ENCODE data around the gene ACOT8.
A peak's percentile ranks its signal among the peaks of the same experiment; 100 is the strongest.

DNA sequence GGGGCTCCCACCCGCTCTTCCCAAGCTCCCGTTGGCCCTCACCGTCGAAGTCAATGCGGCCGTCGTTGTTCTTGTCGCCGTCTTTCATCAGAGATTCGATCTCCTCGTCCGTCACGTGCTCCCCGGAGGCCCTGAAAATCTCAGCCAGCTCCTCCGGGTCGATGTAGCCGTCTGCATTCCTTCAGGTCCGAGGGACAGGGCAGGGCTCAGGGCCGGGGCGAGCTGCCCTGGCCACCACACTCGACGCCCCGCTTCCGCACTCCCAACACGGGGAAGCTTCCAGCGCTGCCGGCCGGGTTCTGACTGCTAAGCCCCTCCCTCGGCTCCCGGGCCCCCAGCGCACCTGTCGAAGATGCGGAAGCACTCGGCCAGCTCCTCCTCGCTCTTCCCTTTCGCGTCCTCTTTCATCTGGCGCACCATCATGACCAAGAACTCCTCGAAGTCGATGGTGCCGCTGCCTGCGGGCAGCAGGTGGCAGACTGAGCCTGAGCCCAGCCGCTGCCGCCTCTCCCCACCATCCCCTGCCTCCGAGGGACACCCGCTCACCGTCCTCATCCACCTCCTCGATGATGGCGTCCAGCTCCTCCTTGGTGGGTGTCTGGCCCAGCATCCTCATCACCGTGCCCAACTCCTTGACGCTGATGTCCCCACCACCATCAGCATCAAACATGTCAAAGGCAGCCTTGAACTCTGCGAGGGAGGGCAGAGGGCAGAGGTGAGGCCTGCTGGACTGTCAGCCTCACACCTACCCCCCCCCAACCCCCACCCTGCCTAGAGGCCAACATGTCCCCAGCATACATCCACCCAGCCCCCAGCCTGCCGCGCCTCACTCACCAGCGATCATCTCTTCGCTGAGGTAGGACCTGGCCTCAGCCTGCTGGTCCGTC, 33.0 kb downstream of the ACOT8 start:
- TF ChIP-seq, protein P1, sequence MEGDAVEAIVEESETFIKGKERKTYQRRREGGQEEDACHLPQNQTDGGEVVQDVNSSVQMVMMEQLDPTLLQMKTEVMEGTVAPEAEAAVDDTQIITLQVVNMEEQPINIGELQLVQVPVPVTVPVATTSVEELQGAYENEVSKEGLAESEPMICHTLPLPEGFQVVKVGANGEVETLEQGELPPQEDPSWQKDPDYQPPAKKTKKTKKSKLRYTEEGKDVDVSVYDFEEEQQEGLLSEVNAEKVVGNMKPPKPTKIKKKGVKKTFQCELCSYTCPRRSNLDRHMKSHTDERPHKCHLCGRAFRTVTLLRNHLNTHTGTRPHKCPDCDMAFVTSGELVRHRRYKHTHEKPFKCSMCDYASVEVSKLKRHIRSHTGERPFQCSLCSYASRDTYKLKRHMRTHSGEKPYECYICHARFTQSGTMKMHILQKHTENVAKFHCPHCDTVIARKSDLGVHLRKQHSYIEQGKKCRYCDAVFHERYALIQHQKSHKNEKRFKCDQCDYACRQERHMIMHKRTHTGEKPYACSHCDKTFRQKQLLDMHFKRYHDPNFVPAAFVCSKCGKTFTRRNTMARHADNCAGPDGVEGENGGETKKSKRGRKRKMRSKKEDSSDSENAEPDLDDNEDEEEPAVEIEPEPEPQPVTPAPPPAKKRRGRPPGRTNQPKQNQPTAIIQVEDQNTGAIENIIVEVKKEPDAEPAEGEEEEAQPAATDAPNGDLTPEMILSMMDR (IDR thresholded peaks at IDR 0.05; ENCODE audit: insufficient read depth, low read length), result peak; percentile 25
- no peak for TF ChIP-seq POLR2AphosphoS5 (IDR thresholded peaks at IDR 0.05; ENCODE audit: low read depth)
- TF ChIP-seq SPI1 (IDR thresholded peaks at IDR 0.05; ENCODE audit: borderline replicate concordance, low read depth), result no peak

Data from HL-60 (cell line).